Mesenchymal stem cell (in vitro differentiated cells and primary cell): ENCODE measurements around the gene ZC3H7A. TPM values are rescaled to one million over a fixed set of nuclear protein-coding genes. Genes with fewer than 3 reads are reported as not detected.

Experiments used
- DNase-seq: peaks from one replicate; pipeline ENCODE4 v3.0.0-alpha.2; 2013
- H2AFZ ChIP-seq: one replicate; pipeline ENCODE4 v1.6.1; 2013; ENCODE audit warnings: low read depth, mild to moderate bottlenecking, control low read depth, inconsistent platforms, low read length, moderate library complexity
- H2AK5ac ChIP-seq: 2 replicates; pipeline ENCODE4 v1.6.1; 2013; ENCODE audit warnings: low read length, moderate library complexity, mild to moderate bottlenecking, inconsistent platforms; ENCODE audit not compliant: severe bottlenecking
- H2BK120ac ChIP-seq: one replicate; pipeline ENCODE4 v1.6.1; 2013; ENCODE audit warnings: low read depth, mild to moderate bottlenecking, inconsistent platforms, low read length, moderate library complexity
- H2BK12ac ChIP-seq, 2 experiments: one replicate each; pipeline ENCODE4 v1.6.1; 2013; ENCODE audit warnings: inconsistent platforms in 2 of 2, low read length in 2 of 2, mild to moderate bottlenecking in 2 of 2, moderate library complexity in 2 of 2, control low read depth in 1 of 2
- H2BK15ac ChIP-seq: one replicate; pipeline ENCODE4 v1.6.1; 2013; ENCODE audit warnings: mild to moderate bottlenecking, low read depth, inconsistent platforms; ENCODE audit not compliant: poor library complexity, severe bottlenecking
- H2BK5ac ChIP-seq: 2 replicates; pipeline ENCODE4 v1.6.1; 2013; ENCODE audit warnings: low read depth, mild to moderate bottlenecking, low read length, control low read depth, inconsistent platforms; ENCODE audit not compliant: poor library complexity, severe bottlenecking
- H3K14ac ChIP-seq, 2 experiments: one replicate each; pipeline ENCODE4 v1.6.1; 2013; ENCODE audit warnings: inconsistent platforms in 2 of 2, low read length in 2 of 2, control low read depth in 1 of 2, mild to moderate bottlenecking in 1 of 2, moderate library complexity in 1 of 2
- H3K18ac ChIP-seq, 2 experiments: one replicate each; pipeline ENCODE4 v1.6.1; 2013; ENCODE audit warnings: inconsistent platforms in 2 of 2, low read length in 2 of 2, control low read depth in 1 of 2, low read depth in 1 of 2, mild to moderate bottlenecking in 1 of 2
- H3K23ac ChIP-seq, 2 experiments: one replicate each; pipeline ENCODE4 v1.6.1; 2013; ENCODE audit warnings: inconsistent platforms in 2 of 2, low read length in 2 of 2, mild to moderate bottlenecking in 2 of 2, moderate library complexity in 2 of 2, control low read depth in 1 of 2
- H3K27ac ChIP-seq: 2 replicates; pipeline ENCODE4 v1.5.1; 2013; ENCODE audit warnings: mild to moderate bottlenecking, moderate library complexity, low read length, control low read depth, inconsistent platforms; ENCODE audit not compliant: poor library complexity, severe bottlenecking
- H3K27me3 ChIP-seq, 2 experiments: 2 replicates each; pipeline versions ENCODE4 v1.6.1 to v1.7.0; 2013; ENCODE audit warnings: low read length in 2 of 2, mild to moderate bottlenecking in 2 of 2, moderate library complexity in 2 of 2, control low read depth in 1 of 2, inconsistent platforms in 1 of 2; ENCODE audit not compliant: control insufficient read depth in 1 of 2, insufficient read depth in 1 of 2
- H3K36me3 ChIP-seq, 2 experiments: 2 replicates each; pipeline versions ENCODE4 v1.6.1 to v1.7.0; 2013; ENCODE audit warnings: low read length in 2 of 2, control low read depth in 1 of 2, inconsistent platforms in 1 of 2, low read depth in 1 of 2, mild to moderate bottlenecking in 1 of 2; ENCODE audit not compliant: insufficient read depth in 2 of 2, control insufficient read depth in 1 of 2
- H3K4ac ChIP-seq, 2 experiments: one replicate each; pipeline ENCODE4 v1.6.1; 2013; ENCODE audit warnings: inconsistent platforms in 2 of 2, low read length in 2 of 2, mild to moderate bottlenecking in 2 of 2, moderate library complexity in 2 of 2, control low read depth in 1 of 2, low read depth in 1 of 2
- H3K4me1 ChIP-seq: 2 replicates; pipeline ENCODE4 v1.6.1; 2013; ENCODE audit warnings: low read depth, low read length, control low read depth; ENCODE audit not compliant: control insufficient read depth, insufficient read depth
- H3K4me2 ChIP-seq: 2 replicates; pipeline ENCODE4 v1.6.1; 2013; ENCODE audit warnings: low read length, mild to moderate bottlenecking, inconsistent platforms; ENCODE audit not compliant: poor library complexity, severe bottlenecking
- H3K4me3 ChIP-seq, 2 experiments: 2 replicates each; pipeline versions ENCODE4 v1.5.1 to v1.7.0; 2013; ENCODE audit warnings: low read length in 2 of 2, mild to moderate bottlenecking in 2 of 2, control low read depth in 1 of 2, low read depth in 1 of 2; ENCODE audit not compliant: insufficient read depth in 1 of 2
- H3K79me1 ChIP-seq: replicated peaks from 2 replicates; pipeline ENCODE4 v1.6.1; 2013; ENCODE audit warnings: mild to moderate bottlenecking, control low read depth, low read length, inconsistent platforms; ENCODE audit not compliant: poor library complexity, severe bottlenecking
- H3K9ac ChIP-seq: 2 replicates; pipeline ENCODE4 v1.7.0; 2013; ENCODE audit warnings: mild to moderate bottlenecking, low read length, moderate library complexity
- H3K9me3 ChIP-seq: 2 replicates; pipeline ENCODE4 v1.7.0; 2013; ENCODE audit warnings: mild to moderate bottlenecking, low read length; ENCODE audit not compliant: control insufficient read depth
- H4K8ac ChIP-seq: one replicate; pipeline ENCODE4 v1.6.1; 2013; ENCODE audit warnings: inconsistent platforms, mild to moderate bottlenecking, low read length, moderate library complexity
- H4K91ac ChIP-seq: one replicate; pipeline ENCODE4 v1.6.1; 2013; ENCODE audit warnings: mild to moderate bottlenecking, low read length, inconsistent platforms
- WGBS: methylation state at CpG from one replicate; pipeline ENCODE4 v1.1.7; 2013; ENCODE audit warnings: mixed read lengths; 5-methylcytosine and 5-hydroxymethylcytosine counted together
- small RNA-seq: library from polyadenylated mRNA; stranded (forward); fragments of <200 nt; extraction: miRNeasy Mini kit (QIAGEN cat#:217004); gene quantifications from one replicate; pipeline ENCODE3, GENCODE V24; 2013; ENCODE audit warnings: low read depth

ZC3H7A gene

DNA sequence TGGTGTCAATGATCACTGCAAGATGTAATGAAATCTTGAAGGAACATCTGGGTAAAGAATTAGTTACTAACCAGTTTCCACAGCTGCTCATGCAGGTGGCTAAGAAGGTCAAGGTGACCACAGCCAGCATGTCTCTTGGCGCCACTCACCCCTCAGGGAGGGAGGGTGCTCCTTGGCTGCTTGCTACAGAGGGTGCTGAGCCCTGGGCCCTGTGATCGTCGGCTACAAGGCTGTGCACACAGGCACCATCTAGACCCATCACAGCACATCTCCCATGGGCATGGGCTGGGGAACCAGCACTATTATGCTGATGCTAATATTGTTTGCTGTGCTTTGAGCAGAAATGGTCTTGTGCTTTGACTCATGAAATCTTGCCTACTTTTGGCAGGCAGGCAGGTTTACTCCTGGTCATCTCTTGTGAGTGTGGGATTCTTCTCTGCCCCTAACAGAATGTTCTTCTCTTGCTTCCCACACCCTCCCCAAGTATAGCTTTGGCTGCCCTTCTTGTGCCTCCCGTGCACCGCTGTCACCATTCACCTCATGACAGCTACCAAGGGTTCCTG lies 90.8 kb downstream of the ZC3H7A start:
- H3K4me1 ChIP-seq: peaks cover 5% of the 10 kb centered on the region
- no peak overlapping the region for H3K4ac ChIP-seq
- no peak overlapping the region for H2AFZ ChIP-seq
- H3K79me1 ChIP-seq: peaks cover 7% of the 10 kb centered on the region
- no peak overlapping the region for H2AK5ac ChIP-seq
- H3K27ac ChIP-seq: no peak overlapping the region
- no peak overlapping the region for H3K4me2 ChIP-seq
- H2BK12ac ChIP-seq: no peak overlapping the region
- H2BK15ac ChIP-seq: no peak overlapping the region
- peaks cover 8 to 28% of the 10 kb centered on the region in 2 experiments for H3K36me3 ChIP-seq
- no peak overlapping the region for H3K9ac ChIP-seq
- no peaks in the 10 kb centered on the region for H3K9me3 ChIP-seq
- H3K27me3 ChIP-seq: no peaks in the 10 kb centered on the region
- peak overlapping the region in 1 of 2 experiments; percentile 6 for H3K18ac ChIP-seq
- no peak for DNase-seq
- no peak overlapping the region for H2BK120ac ChIP-seq
- H3K23ac ChIP-seq: no peak overlapping the region
- H3K14ac ChIP-seq: no peak overlapping the region
- 84% methylated on average over 5 of the region's 5 CpGs for WGBS
- no peak overlapping the region for H2BK5ac ChIP-seq
- no peak overlapping the region for H4K8ac ChIP-seq
- no peak overlapping the region for H4K91ac ChIP-seq
- H3K4me3 ChIP-seq: no peak overlapping the region

DNA sequence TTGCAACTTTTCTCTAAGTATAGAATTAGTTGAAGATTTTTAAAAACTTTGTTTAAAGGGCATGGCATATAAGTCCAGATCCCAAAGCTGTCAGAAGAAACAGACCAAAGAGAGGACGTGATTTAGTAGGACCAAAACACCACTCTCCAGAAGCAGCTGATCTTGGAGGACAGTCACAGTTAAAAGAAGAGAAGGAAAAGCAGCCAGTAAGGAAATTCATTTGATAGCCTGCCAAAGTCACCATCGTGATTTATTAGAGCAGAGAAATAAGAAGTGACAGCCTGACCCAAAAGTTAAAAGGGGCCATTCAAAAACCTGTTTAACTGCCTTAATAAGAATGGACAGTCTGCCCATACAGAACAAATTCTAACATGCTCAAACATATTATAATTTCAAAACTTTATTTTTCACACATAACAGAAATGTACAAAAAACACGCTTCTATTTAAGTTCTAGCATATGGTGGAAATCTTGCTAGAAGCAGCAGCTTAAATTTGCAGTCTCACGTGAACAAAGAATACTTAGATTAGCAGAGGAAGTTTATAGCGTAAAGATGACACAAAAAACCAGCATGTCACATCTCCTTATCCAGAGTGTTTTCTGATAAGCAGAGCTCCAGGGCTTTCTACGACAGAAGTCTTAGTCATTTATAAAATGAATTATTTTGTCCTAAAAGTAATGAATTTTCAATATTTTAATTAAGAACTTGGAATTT lies 91.6 kb downstream of the ZC3H7A start:
- Histone ChIP-seq H3K4me3 (no peak overlapping the region), H4K91ac (no peak overlapping the region), H3K4me2 (no peak overlapping the region), H3K79me1 (peaks cover 10% of the 10 kb centered on the region), H3K27ac (no peak overlapping the region), H2BK5ac (no peak overlapping the region), H3K9ac (no peak overlapping the region), H2AFZ (no peak overlapping the region), H3K9me3 (no peaks in the 10 kb centered on the region), H3K14ac (no peak overlapping the region), H3K18ac (no peak overlapping the region), H2BK120ac (no peak overlapping the region), H2BK15ac (no peak overlapping the region), H4K8ac (no peak overlapping the region), H3K36me3 (peaks cover 10 to 24% of the 10 kb centered on the region in 2 experiments), H2BK12ac (no peak overlapping the region), H3K23ac (no peak overlapping the region), H3K4ac (no peak overlapping the region), H3K27me3 (no peaks in the 10 kb centered on the region), H2AK5ac (no peak overlapping the region), H3K4me1 (peaks cover 4% of the 10 kb centered on the region)
- DNase-seq: no peak
- WGBS: 95% methylated on average over 5 of the region's 6 CpGs

Small RNAs within 50 kb of the gene (small RNA-seq; reads per million reads assigned to genes)
- gene RF00017: not detected
